Measurements from ENCODE around the gene IMMP2L.

The IMMP2L gene

DNA sequence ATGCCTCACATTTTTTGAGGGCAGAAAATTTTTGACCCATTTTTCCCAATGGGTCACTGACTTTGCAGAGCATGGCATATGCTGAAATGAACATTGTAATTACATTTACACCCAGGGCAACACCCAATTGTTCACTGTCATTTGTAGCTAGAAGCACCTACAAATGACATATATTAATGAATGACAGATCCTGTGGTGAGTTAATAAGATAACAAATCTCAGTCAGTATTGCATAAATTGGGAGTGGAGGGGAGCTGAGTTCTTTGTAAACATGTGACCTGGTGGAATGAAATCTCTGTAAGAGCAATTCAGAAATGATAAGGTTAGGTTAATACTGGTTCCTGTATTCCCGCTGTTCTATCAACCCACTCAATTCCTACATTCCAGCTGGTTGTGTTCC, 726.4 kb downstream of the IMMP2L start:
- no peak for DNase-seq

GRCh38 chr7:110835218-110835617, 727.1 kb downstream of the IMMP2L start:
- no peak for DNase-seq

- no peak for DNase-seq
Measured at GRCh38 chr7:110831419-110831818, 730.9 kb downstream of the IMMP2L start.

GRCh38 chr7:110830778-110831177, 731.5 kb downstream of the IMMP2L start:
- no peak for DNase-seq

GRCh38 chr7:110827936-110828335, 734.4 kb downstream of the IMMP2L start:
- no peak for DNase-seq

- no peak for DNase-seq
Measured at GRCh38 chr7:110827287-110827855, 734.9 kb downstream of the IMMP2L start.

- no peak for DNase-seq
Measured at GRCh38 chr7:110813986-110814385, 748.3 kb downstream of the IMMP2L start.

GRCh38 chr7:110809832-110810231, 752.5 kb downstream of the IMMP2L start:
- no peak for DNase-seq

DNA sequence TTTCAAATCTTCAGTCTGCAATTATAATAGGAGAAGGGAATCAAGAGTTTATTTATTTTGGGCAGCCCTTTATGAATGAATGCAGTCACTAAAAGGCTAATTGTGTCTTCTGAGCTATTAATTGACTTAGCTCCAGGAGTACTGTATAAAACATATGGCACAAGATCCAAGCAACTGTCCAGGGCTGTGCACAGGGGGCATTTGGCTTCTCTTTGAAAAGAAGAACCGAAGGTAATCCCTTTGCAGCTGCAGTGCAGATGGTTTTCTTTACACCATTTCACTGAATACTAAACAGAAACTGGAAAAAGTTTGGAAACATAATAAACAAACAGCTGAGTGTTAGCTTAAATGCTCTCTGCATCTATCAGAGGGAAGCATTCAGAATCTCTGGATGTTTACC, 753.9 kb downstream of the IMMP2L start:
- DNase-seq: no peak

GRCh38 chr7:110804501-110804900, 757.8 kb downstream of the IMMP2L start:
- no peak for DNase-seq

GRCh38 chr7:110803602-110804143, 758.6 kb downstream of the IMMP2L start:
- no peak for DNase-seq

- no peak for DNase-seq
Measured at GRCh38 chr7:110801502-110801901, 760.8 kb downstream of the IMMP2L start.

DNA sequence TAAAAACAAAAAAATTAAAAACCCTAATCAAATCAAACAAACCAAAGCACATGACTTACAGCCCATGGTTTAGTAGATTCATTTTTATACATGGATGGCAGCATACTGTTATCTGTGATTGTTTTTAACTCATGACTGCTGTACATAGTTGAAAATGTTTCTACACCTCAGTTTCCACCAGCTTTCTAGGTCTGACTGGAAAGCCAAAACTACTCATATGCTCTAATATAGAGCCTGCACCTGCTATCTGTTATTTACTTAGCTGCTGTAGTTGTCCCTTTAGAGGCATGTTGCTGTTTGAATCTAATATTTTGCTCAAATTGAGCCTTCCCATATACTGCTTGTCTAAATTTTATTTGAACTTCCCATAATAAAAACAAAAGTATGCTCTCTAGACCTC, 761.3 kb downstream of the IMMP2L start:
- no peak for DNase-seq

GRCh38 chr7:110797656-110798055, 764.6 kb downstream of the IMMP2L start:
- DNase-seq: no peak

DNA sequence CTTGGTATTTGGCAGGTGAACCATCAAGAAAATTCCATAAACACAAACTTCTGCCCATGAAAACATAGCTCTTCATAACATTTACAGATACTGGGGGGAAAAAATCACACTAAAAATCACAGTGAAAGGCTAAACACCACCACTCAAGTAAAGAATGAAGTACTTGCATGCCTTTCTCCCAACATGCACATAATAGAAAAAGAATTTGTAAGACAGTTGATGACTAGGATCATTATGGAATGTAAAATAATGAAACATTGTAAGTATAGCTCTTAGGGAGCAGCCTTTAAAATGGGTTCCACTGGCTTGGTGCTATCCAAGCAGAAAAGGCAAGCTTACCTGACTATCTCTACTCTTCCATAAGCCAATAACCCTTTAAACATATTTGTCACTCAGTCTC, 771.3 kb downstream of the IMMP2L start:
- no peak for DNase-seq

GRCh38 chr7:110786328-110786965, 775.8 kb downstream of the IMMP2L start:
- DNase-seq: no peak

GRCh38 chr7:110784749-110785148, 777.5 kb downstream of the IMMP2L start:
- DNase-seq: no peak

GRCh38 chr7:110780712-110781111, 781.6 kb downstream of the IMMP2L start:
- no peak for DNase-seq

- DNase-seq: no peak
Measured at GRCh38 chr7:110779339-110779738, 783.0 kb downstream of the IMMP2L start.

DNA sequence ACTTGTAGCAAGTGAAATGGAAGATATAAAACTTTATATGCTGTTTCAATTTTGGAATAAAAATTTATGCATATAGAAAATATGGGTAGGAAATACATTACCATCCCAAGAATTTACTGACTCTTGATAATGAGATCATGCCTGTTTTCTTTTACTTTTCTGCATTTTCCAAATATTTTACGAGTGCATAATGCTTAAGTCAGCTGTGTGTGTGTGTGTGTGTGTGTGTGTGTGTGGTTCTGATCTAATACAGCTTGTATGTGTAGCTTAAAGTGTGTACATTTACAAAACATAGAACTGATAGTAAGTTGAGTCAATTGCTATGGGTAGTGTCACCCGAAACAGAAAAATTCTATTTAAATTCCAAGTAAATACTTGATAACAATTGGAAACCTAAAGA, 787.2 kb downstream of the IMMP2L start:
- no peak for DNase-seq

DNA sequence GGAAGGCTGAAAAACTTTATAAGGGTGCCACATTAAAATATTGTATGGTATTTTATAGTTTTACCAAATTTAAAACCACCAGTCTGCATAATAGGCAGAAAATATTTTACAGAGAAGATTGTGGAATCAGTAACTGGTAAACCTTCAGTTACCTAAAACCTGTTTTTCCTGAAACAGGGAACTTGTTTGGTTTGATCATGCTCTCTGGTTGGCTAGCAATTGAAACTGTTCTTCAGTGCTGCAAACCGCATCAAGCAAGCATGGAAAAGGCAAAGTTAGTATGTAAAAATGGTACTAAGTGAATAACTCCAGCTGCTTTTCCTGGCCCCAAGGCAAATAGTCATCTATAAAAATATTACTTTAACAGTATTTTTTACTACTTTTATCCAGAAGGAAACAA, 788.2 kb downstream of the IMMP2L start:
- DNase-seq: no peak

DNA sequence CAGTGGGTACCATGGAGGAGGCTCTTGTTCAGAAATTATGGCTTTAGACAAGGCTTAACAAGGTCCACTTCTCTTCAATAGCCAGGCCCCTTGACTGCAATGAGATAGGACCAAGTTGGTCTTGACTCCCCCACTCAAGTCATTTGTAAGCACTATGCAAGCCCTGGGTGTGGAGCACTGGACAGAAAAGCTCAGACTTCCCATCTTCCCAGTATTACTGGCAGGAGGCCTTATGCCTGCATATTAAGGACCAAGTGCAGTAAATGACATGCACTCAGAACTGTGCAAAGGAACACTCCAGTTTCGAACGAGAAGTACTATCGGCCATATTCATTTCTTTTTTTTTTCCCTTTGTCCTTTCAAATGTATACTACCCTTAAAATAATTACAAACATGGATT, 789.7 kb downstream of the IMMP2L start:
- DNase-seq: no peak

- DNase-seq: no peak
Measured at GRCh38 chr7:110771717-110772116, 790.6 kb downstream of the IMMP2L start.

GRCh38 chr7:110767550-110768110, 794.7 kb downstream of the IMMP2L start:
- no peak for DNase-seq

DNA sequence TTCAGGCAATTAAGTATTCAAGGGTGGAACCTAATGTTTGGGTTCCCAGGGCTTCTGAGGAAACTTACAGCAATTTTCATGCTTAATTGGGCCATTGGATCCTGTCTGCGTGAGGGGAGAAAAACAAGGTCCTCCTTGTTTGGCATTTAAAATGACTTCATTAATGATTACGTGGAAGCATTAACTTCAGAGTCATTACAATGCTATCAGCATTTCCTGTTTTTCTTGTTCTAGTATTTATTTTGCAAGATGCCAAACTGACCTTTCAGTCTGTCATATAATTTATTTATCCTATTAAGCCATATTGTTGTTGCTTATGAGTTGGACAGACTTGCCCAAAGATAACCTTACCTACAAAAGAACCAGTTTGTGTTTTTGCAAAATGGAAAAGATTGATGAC, 795.4 kb downstream of the IMMP2L start:
- no peak for DNase-seq

Data from KG1 (cell line).